Upper lobe of right lung (tissue), 1 donor: ENCODE measurements around the gene FAM229B. TPM values are rescaled to one million over a fixed set of nuclear protein-coding genes. Genes with fewer than 3 reads are reported as not detected.

Source experiments
- ATAC-seq: fragments of 200-7000 bp; cut with Tn5 transposase; one replicate; pipeline ENCODE4 v1.9.1; 2020; ENCODE audit warnings: mild to moderate bottlenecking, moderate library complexity
- DNase-seq: peaks from one replicate; pipeline ENCODE4 v3.0.0-alpha.2; 2020
- H3K27ac ChIP-seq: fragments of 200-600 bp; one replicate; pipeline ENCODE4 v1.8.0; 2022
- H3K27me3 ChIP-seq: fragments of 200-600 bp; one replicate; pipeline ENCODE4 v1.8.0; 2022; ENCODE audit warnings: mild to moderate bottlenecking
- H3K36me3 ChIP-seq: fragments of 200-600 bp; one replicate; pipeline ENCODE4 v1.8.0; 2022
- H3K4me1 ChIP-seq: fragments of 200-600 bp; one replicate; pipeline ENCODE4 v1.8.0; 2022
- H3K4me3 ChIP-seq: fragments of 200-600 bp; one replicate; pipeline ENCODE4 v1.8.0; 2022; ENCODE audit warnings: mild to moderate bottlenecking
- H3K9me3 ChIP-seq: fragments of 200-600 bp; one replicate; pipeline ENCODE4 v1.8.0; 2022
- intact Hi-C: fragments of 100-400 bp; cut with DNase I; formaldehyde crosslinking; loops from one replicate; pipeline ENCODE4 v1.11.0; 2022
- total RNA-seq: library from RNA; stranded (reverse); fragmentation: NEBNext Ultra II Directional; extraction: Animal tissue kit (Norgen Biotek cat#: 25700); gene quantifications from one replicate; pipeline ENCODE4 v1.2.1, GENCODE V29; 2021
- TF ChIP-seq, protein P1 (sequence below): fragments of 200-600 bp; IDR thresholded peaks from one replicate; pipeline ENCODE4 v1.8.0; 2022; ENCODE audit warnings: antibody characterized with exemption
- donor health status: DM: no; HTN: yes; CAD: no; lungs with severe emphysema.

FAM229B gene
- total RNA-seq, 1 donor from 2014 or later, result 8.2 TPM

DNA sequence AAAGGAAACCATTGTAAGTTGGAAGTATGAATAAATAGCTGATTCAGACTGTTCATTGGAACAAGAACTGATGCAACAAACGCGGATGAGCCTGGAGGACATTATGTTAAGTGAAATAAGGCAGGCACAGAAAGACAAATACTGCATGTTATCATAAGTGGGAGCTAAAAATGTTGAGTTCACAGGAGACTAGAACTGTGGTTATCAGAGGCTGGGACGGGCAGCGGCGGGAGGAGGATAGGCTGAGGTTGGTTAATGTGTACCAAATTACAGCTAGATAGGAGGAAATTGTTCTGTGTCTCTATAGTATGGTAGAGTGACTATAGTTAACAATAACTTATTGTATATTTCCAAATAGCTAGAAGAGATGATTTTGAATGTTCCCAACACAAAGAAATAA lies 40.8 kb downstream of the FAM229B start:
- ATAC-seq (no peak), DNase-seq (no peak)
- intact Hi-C loops, result no loop called here
- no peaks in the 10 kb centered on the region for H3K9me3 ChIP-seq
- no peak overlapping the region for H3K4me3 ChIP-seq
- TF ChIP-seq, protein P1, sequence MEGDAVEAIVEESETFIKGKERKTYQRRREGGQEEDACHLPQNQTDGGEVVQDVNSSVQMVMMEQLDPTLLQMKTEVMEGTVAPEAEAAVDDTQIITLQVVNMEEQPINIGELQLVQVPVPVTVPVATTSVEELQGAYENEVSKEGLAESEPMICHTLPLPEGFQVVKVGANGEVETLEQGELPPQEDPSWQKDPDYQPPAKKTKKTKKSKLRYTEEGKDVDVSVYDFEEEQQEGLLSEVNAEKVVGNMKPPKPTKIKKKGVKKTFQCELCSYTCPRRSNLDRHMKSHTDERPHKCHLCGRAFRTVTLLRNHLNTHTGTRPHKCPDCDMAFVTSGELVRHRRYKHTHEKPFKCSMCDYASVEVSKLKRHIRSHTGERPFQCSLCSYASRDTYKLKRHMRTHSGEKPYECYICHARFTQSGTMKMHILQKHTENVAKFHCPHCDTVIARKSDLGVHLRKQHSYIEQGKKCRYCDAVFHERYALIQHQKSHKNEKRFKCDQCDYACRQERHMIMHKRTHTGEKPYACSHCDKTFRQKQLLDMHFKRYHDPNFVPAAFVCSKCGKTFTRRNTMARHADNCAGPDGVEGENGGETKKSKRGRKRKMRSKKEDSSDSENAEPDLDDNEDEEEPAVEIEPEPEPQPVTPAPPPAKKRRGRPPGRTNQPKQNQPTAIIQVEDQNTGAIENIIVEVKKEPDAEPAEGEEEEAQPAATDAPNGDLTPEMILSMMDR, result no peak
- H3K36me3 ChIP-seq, result peaks cover 77% of the 10 kb centered on the region
- no peaks in the 10 kb centered on the region for H3K27me3 ChIP-seq
- no peak overlapping the region for H3K27ac ChIP-seq
- H3K4me1 ChIP-seq, result no peaks in the 10 kb centered on the region

GRCh38 chr6:112130878-112131277 lies 43.5 kb downstream of the FAM229B start:
- DNase-seq, result no peak
- Histone ChIP-seq H3K27me3 (no peaks in the 10 kb centered on the region), H3K4me1 (no peaks in the 10 kb centered on the region), H3K4me3 (no peak overlapping the region), H3K27ac (no peak overlapping the region), H3K36me3 (peaks cover 86% of the 10 kb centered on the region), H3K9me3 (no peaks in the 10 kb centered on the region)
- no peak for ATAC-seq
- intact Hi-C loops, result no loop called here
- TF ChIP-seq, protein P1, result no peak

GRCh38 chr6:112139052-112139451 lies 51.7 kb downstream of the FAM229B start:
- H3K27ac ChIP-seq, result no peak overlapping the region
- H3K36me3 ChIP-seq, result peaks cover 94% of the 10 kb centered on the region
- DNase-seq, result no peak

GRCh38 chr6:112141707-112142106 lies 54.3 kb downstream of the FAM229B start:
- Histone ChIP-seq H3K4me3 (no peak overlapping the region), H3K4me1 (no peaks in the 10 kb centered on the region), H3K9me3 (no peaks in the 10 kb centered on the region), H3K27me3 (no peaks in the 10 kb centered on the region), H3K27ac (no peak overlapping the region), H3K36me3 (peaks cover 85% of the 10 kb centered on the region)
- TF ChIP-seq, protein P1, result no peak
- intact Hi-C loops, result no loop called here
- no peak for DNase-seq
- no peak for ATAC-seq

More at GRCh38 chr6:112139052-112139451, 51.7 kb downstream of the FAM229B start:
- Histone ChIP-seq H3K27me3 (no peaks in the 10 kb centered on the region), H3K9me3 (no peaks in the 10 kb centered on the region), H3K4me3 (no peak overlapping the region), H3K4me1 (no peaks in the 10 kb centered on the region)
- no peak for ATAC-seq
- TF ChIP-seq, protein P1, result no peak
- intact Hi-C loops, result no loop called here

GRCh38 chr6:112144145-112144926 lies 56.9 kb downstream of the FAM229B start:
- no peak for ATAC-seq
- H3K27me3 ChIP-seq, result no peaks in the 10 kb centered on the region
- DNase-seq, result no peak
- peaks cover 69% of the 10 kb centered on the region for H3K36me3 ChIP-seq
- intact Hi-C loops, result no loop called here
- H3K4me3 ChIP-seq, result no peak overlapping the region
- no peaks in the 10 kb centered on the region for H3K9me3 ChIP-seq
- no peaks in the 10 kb centered on the region for H3K4me1 ChIP-seq
- H3K27ac ChIP-seq, result no peak overlapping the region
- TF ChIP-seq, protein P1, result no peak
